ENCODE measurements around the gene PIP4P1.
"Not testable (repeated sequence)": the region's sequence is repeated elsewhere in the genome, so short reads cannot be mapped to it uniquely, and the experiment has no call there.

Gene PIP4P1

GRCh38 chr14:20476776-20477175 lies 15.5 kb upstream of the PIP4P1 start:
- no peak for DNase-seq (ENCODE audit: low spot score)

GRCh38 chr14:20472536-20473169 lies 11.4 kb upstream of the PIP4P1 start:
- no peak for DNase-seq (ENCODE audit: low spot score)

- peak; percentile 47 for DNase-seq (ENCODE audit: low spot score)
These were observed 9.3 kb upstream of the PIP4P1 start for GRCh38 chr14:20470603-20470901.

DNA sequence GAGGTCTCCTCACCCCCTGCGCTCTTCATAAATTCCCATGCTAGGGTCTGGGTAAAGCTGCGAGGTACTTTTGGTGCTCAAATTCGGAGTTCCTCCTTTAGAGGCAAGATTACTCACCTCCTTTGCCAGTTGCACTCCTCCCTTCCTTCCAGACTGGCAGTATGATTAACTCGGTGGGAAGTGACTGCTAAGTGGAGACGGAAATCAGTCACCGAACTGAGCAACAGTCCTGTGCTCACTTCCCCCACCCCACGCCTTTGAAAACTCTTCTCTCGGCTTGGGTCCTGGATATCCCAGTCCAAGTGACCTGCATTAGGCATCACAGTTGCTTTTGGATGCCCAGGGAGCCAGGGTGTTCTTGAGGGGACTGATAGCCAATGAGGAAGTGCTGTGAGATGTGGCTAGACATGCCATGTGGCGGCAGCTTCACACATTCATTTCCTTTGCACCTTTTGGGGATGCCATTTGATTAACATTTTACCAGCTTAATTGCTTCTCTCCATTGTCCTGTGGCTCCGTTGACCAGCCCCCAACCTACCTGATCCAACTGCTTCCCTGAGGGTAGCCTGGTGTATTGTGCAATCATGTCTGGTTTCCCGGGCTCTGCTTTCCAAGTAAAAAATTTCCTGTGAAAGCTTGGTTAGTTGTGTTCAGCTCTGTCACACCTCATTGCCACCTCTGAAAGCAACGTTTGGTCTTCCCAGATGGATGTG lies 8.8 kb upstream of the PIP4P1 start:
- peak; percentile 97 for DNase-seq (ENCODE audit: low spot score)

DNA sequence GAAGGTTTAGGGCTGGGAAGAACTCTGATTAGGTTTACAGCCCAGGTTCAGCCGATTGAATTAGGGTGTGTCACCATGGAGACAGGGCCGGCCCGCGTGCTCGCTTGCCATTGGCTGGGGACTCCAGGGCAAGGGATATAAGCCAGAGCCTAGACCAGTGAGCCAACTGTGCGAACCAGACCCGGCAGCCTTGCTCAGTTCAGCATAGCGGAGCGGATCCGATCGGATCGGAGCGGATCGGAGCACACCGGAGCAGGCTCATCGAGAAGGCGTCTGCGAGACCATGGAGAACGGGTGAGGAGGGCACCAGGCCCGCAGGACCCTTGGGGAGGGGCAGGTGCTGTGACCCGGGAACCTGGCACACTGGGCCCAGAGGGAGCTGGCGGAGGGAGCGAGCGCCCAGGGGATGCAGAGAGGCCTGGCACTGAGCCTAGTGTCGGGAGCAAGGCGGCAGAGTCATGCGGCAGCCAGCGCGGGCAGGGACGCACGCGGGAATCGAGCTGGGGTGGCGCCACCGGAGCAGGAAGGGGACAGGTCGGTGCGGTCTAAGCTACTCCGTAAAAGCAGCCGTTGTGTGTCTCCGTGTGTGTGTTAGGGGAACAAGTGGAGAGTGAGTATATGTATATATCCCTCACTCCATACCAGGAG lies 8.1 kb upstream of the PIP4P1 start, which contains the start of gene PNP:
PNP (plus strand) TSS at position 165 of the 648 bp plus-strand sequence; CDS start at position 284, 119 bp downstream.
- DNase-seq (ENCODE audit: low spot score), result peak; percentile 95

GRCh38 chr14:20468764-20469241 lies 7.6 kb upstream of the PIP4P1 start:
- DNase-seq (ENCODE audit: low spot score), result no peak

GRCh38 chr14:20460458-20461224 lies 593 bp downstream of the PIP4P1 start:
- peak; percentile 54 for DNase-seq (ENCODE audit: low spot score)

DNA sequence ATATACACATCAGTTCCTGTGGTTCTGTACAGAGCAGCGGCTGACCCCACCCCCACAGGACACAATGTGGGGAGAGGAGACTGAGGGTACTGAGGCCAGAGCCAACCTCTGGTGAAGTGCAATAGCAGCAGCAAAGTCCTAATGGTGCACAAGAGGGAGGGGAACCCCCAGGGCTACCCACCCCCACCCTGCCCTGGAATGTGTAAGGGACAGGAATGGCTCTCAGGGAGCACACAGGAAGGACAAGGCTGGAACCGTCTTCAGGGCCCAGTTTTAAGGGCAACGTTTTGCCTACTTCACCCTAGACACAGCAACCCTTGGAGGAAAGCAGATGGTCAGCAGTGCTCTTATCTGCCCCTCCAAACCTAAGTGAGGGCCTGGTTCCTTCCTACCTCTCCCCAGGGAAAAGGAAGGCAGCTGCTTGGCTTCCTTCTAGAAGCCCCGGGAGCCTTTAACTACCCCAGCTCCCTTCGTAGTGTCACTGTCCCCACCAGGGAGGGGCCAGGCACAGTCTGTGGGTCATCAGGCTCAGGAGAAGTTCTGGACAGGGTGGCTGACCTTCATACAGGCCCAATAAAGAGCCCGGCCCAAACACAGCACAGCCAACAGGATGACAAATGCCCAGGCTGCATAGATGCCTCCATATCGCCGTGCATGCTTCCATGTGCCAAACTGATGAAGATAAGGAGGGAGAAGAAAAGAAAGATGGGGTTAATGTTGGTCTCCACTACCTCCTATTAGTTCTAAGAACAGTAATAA lies 3.0 kb downstream of the PIP4P1 start:
- no peak for DNase-seq (ENCODE audit: low spot score)

- no peak for DNase-seq (ENCODE audit: low spot score)
These were observed 4.3 kb downstream of the PIP4P1 start for GRCh38 chr14:20456971-20457370.

- peak; percentile 89 for DNase-seq (ENCODE audit: low spot score)
These were observed 5.6 kb downstream of the PIP4P1 start for GRCh38 chr14:20455355-20456300.

DNA sequence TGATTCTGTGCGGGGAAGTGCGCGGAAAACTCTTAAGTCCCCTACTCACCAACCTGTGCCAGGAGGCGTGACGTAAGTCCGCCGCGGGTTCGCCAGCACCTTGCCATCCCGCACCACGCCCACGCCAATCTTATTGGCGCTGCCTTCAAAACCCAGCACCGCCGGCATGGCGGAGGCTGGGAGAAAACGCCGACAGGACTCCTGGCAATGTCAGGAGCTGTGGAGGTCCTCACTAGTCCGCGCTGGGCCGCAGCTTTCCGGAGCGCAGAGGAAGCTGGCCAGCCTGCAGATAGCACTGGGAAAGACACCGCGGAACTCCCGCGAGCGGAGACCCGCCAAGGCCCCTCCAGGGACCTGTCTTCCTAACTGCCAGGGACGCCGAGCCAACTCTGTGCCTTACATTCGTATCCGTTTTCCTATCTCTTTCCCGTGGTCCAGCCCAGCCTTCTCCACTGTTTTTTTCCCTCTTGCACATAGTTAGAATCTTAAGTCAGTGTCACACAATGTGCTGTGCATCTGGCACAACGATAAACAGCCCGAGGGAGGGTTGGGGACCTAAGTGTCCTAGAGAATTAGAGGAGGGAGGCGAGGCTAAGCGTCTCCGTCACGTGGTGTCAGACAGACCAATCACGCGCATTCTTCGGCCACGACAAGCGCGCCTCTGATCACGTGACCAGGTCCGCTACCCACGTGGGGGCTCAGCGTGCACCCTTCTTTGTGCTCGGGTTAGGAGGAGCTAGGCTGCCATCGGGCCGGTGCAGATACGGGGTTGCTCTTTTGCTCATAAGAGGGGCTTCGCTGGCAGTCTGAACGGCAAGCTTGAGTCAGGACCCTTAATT lies 6.5 kb downstream of the PIP4P1 start, which contains the start of the genes APEX1 and OSGEP:
APEX1 (plus strand) TSS at position 711 of the 839 bp plus-strand sequence. CDS start 420 bp downstream, outside the sequence.
OSGEP (minus strand) TSS at position 297 of the 839 bp plus-strand sequence; CDS start at position 168, 129 bp downstream.
- peak; percentile 99 for DNase-seq (ENCODE audit: low spot score)

GRCh38 chr14:20452831-20453230 lies 8.4 kb downstream of the PIP4P1 start:
- not testable (repeated sequence) for DNase-seq (ENCODE audit: low spot score)

DNA sequence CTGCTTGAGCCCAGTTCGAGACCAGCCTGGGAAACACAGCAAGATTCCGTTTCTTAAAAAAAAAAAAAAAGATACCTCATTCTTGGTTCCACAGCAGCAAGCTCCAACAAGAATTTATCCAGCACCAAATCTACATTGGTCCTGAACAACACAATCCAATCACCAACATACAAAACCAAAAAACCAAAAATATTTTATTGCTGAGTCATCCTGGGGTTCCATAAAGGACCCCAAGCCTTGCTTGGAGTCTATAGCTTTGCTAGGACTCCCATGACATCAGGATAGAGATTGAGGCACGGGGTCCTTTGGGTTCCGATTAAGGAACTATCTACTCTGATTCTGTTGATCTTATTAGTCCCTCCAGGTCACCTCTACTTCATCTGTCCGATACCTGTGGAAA lies 14.3 kb downstream of the PIP4P1 start:
- no peak for DNase-seq (ENCODE audit: low spot score)

GRCh38 chr14:20443650-20444049 lies 17.6 kb downstream of the PIP4P1 start:
- DNase-seq (ENCODE audit: low spot score), result not testable (repeated sequence)

- DNase-seq (ENCODE audit: low spot score), result no peak
These were observed 19.8 kb downstream of the PIP4P1 start for GRCh38 chr14:20441461-20441860.

- no peak for DNase-seq (ENCODE audit: low spot score)
These were observed 20.4 kb downstream of the PIP4P1 start for GRCh38 chr14:20440882-20441281.

- no peak for DNase-seq (ENCODE audit: low spot score)
These were observed 20.8 kb downstream of the PIP4P1 start for GRCh38 chr14:20440465-20440864.

DNA sequence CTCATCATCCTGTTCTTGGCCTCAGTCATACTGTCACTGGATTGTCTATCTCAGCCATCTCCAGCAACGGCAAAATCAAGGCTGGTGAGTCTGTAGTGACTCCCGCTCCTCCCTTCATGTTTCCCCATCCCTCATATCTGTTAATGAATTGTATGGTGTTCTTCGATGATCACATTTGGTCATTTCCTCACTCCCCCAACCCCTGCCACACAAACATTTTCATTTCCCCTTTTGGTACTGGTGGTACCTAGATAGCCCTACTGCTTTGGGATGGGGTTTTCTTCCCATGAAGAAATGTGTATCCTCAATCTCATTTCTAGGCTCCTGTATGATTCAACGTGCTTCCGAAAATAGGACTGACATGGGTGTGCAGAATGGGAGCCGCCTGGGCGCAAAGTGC lies 22.6 kb downstream of the PIP4P1 start:
- DNase-seq (ENCODE audit: low spot score), result no peak

DNA sequence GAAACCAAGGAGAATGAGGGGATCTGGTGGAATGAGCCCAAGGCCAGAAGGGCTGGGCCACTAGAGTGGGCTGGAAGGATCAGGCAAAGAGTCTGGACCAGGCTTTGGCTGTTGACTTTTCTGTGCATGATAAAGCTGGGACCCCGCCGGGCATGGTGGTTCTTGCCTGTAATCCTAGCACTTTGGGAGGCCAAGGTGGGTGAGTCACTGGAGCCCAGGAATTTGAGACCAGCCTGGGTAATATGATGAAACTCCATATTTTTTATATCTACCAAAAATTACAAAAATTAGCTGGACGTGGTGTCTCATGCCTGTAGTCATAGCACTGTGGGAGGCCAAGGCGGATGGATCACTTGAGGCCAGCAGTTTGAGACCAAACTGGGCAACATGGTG lies 24.9 kb downstream of the PIP4P1 start:
- no peak for DNase-seq (ENCODE audit: low spot score)

Data from RKO (cell line).